Inferior parietal cortex (tissue), 1 donor: Measurements from ENCODE around the gene MKS1.

ENCODE experiments used
- DNase-seq: peaks from one replicate; pipeline ENCODE4 v3.0.0-alpha.2; 2016; ENCODE audit errors: extremely low spot score

MKS1 gene

DNA sequence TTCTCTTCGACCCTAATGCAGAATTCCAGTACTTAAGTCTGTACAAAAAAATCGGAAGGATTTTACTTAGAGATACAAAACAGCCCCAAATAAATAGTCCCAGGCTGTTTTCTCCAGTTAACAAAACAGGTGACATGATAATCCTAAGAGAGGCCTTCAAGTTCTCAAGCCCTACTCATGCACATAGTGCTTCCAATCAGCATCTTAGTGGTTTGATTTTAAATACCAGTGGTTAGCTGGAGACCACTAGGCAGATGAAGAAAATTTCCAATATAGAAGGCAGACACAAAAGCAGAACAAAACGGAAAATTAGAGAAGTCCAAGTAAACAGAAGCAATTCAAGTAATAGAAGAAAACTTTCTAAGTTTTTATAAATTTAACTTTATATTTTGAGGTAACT lies 57.5 kb downstream of the MKS1 start:
- DNase-seq = no peak

GRCh38 chr17:58158181-58158580 lies 60.9 kb downstream of the MKS1 start:
- no peak for DNase-seq

DNA sequence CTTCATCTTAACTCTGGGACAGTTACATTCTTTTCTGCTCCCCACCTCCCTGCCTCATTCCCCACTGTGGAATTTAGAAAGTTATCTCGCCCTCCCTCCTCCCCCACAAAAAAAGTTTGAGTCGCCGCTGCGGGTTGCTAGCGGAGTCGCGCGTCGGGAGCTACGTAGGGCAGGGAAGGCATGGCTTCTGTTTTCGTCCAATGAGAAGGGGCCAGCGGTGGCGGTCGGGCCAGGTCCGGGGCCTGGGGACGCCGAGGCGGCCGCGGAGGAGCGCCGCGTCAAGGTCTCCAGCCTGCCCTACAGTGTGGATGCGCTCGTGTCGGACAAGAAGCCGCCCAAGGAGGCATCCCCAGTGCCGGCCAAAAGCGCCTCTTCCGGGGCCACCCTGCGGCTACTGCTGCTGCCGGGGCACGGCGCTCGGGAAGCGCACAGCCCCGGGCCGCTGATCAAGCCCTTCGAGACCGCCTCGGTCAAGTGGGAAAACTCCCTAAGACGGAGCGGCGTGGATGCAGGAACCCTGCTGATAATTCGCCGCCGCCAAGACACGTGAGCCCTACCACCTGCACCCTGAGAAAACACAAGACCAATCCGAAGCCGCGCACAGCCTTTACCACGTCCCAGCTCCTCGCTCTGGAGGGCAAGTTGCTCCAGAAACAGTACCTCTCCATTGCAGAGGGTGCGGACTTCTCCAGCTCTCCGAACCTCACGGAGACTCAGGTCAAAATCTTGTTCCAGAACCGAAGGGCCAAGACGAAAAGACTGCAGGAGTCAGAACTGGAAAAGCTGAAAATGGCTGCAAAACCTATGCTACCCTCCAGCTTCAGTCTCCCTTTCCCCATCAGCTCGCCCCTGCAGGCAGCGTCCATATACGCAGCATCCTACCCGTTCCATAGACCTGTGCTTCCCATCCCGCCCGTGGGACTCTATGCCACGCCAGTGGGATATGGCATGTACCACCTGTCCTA lies 61.9 kb downstream of the MKS1 start:
- peak; percentile 1 for DNase-seq
